ENCODE data around the gene ZNF668. TPM values are rescaled to one million over a fixed set of nuclear protein-coding genes. Genes with fewer than 3 reads are reported as not detected.

The ZNF668 gene
- total RNA-seq, 3 donors from 2014 or later (not counting 1 experiment from before 2014, with no cell fraction given) = 11.0 to 27.4 (median 22.6) TPM

DNA sequence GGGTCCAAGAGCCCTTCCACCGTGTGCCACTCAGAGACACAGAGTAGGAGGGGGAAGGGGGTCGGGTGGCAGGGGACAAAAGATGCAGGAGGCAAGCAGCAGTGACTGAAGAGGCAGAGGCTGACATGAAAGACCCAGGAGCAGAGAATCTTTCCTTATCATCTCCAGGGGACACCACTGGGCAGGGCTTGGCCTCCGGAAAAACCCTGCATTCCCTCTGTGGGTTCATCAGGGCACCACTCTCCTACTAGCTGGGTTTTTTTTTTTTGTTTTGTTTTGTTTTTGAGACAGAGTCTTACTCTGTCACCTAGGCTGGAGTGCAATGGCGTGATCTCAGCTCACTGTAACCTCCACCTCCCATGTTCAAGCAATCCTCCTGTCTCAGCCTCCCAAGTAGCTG, 42.8 kb downstream of the ZNF668 start:
- no peak overlapping the region for H3K4me3 ChIP-seq (ENCODE audit: low read length)
- H3K36me3 ChIP-seq (ENCODE audit: control insufficient read depth, insufficient read depth, low read length) = peaks cover 11% of the 10 kb centered on the region
- H3K27me3 Mint-ChIP-seq (ENCODE audit: low read depth in 2 of 2) = no peaks in the 10 kb centered on the region
- H3K4me1 ChIP-seq (ENCODE audit: control insufficient read depth, insufficient read depth, low read length) = peaks cover 20% of the 10 kb centered on the region
- H3K4me1 Mint-ChIP-seq = peaks cover 30 to 32% of the 10 kb centered on the region in 2 donors
- H3K27ac Mint-ChIP-seq = peak overlapping the region; percentile 95 to 99
- H3K36me3 Mint-ChIP-seq = no peaks in the 10 kb centered on the region
- ATAC-seq = no peak
- no peak overlapping the region for H3K4me3 Mint-ChIP-seq
- H3K27ac ChIP-seq (ENCODE audit: low read length) = no peak overlapping the region
- no peaks in the 10 kb centered on the region for H3K9me3 ChIP-seq (ENCODE audit: control insufficient read depth, insufficient read depth, low read length)
- TF ChIP-seq, protein P1, sequence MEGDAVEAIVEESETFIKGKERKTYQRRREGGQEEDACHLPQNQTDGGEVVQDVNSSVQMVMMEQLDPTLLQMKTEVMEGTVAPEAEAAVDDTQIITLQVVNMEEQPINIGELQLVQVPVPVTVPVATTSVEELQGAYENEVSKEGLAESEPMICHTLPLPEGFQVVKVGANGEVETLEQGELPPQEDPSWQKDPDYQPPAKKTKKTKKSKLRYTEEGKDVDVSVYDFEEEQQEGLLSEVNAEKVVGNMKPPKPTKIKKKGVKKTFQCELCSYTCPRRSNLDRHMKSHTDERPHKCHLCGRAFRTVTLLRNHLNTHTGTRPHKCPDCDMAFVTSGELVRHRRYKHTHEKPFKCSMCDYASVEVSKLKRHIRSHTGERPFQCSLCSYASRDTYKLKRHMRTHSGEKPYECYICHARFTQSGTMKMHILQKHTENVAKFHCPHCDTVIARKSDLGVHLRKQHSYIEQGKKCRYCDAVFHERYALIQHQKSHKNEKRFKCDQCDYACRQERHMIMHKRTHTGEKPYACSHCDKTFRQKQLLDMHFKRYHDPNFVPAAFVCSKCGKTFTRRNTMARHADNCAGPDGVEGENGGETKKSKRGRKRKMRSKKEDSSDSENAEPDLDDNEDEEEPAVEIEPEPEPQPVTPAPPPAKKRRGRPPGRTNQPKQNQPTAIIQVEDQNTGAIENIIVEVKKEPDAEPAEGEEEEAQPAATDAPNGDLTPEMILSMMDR (IDR thresholded peaks at IDR 0.05) = no peak
- intact Hi-C loops (cut with micrococcal nuclease) = loop anchor here (5.0 kb wide), 1 partner anchor 61 kb away; the partner anchor contains the start of gene VKORC1
- WGBS (ENCODE audit: insufficient coverage) = 94% methylated on average over 4 of the region's 4 CpGs
- H3K27me3 ChIP-seq (ENCODE audit: control insufficient read depth, insufficient read depth, low read length) = no peaks in the 10 kb centered on the region
- H3K9me3 Mint-ChIP-seq = no peaks in the 10 kb centered on the region
- DNase-seq = no peak

DNA sequence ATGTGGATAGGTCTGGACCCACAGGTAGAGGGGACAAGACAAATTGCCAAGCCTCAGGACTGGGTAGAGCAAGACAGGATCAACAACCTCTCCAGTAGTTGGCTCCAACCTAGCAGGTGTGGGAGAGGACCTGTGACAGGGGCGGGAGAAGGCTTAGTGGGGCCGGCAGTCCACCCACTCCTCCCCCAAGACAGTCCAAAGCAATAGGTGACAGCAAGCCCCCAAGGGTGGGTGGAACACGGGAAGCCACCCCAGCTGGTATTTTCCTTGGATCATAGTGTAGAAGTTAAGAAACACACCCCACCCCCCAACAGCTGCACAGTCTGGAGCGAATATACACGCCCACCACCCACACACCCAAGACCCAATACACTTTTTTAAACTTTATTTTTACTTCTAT, 44.8 kb downstream of the ZNF668 start:
- intact Hi-C loops (cut with micrococcal nuclease) = no loop called here
- Mint-ChIP-seq H3K4me3 (no peak overlapping the region), H3K36me3 (no peaks in the 10 kb centered on the region), H3K27me3 (ENCODE audit: low read depth in 2 of 2) (no peaks in the 10 kb centered on the region), H3K27ac (no peak overlapping the region), H3K4me1 (peaks cover 19 to 21% of the 10 kb centered on the region in 2 donors), H3K9me3 (no peaks in the 10 kb centered on the region)
- TF ChIP-seq, protein P1 (IDR thresholded peaks at IDR 0.05) = no peak
- no peaks in the 10 kb centered on the region for H3K36me3 ChIP-seq (ENCODE audit: control insufficient read depth, insufficient read depth, low read length)
- no peak for DNase-seq
- WGBS (ENCODE audit: insufficient coverage) = 90% methylated on average over 2 of the region's 5 CpGs
- H3K27me3 ChIP-seq (ENCODE audit: control insufficient read depth, insufficient read depth, low read length) = no peaks in the 10 kb centered on the region
- no peaks in the 10 kb centered on the region for H3K9me3 ChIP-seq (ENCODE audit: control insufficient read depth, insufficient read depth, low read length)
- no peak for ATAC-seq
- H3K4me3 ChIP-seq (ENCODE audit: low read length) = no peak overlapping the region
- H3K27ac ChIP-seq (ENCODE audit: low read length) = no peak overlapping the region
- peaks cover 16% of the 10 kb centered on the region for H3K4me1 ChIP-seq (ENCODE audit: control insufficient read depth, insufficient read depth, low read length)

DNA sequence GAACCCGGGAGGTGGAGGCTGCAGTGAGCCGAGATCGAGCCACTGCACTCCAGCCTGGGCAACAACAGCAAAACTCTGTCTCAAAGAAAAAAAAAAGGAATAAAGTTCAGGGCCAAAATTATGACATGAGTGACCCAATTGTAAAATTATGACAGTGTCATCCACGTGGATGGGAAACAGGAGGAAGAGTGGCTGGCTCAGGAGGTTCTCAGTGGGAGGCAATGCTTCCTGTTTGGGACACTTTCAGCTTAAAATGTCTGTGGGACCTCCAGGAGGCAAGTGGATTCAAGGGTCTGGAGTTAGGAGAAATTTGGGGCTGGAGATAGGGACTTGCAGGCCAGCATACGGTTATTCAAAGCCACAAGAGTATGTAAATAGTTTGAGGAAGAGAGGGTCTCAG, 48.7 kb downstream of the ZNF668 start:
- Mint-ChIP-seq H3K36me3 (no peaks in the 10 kb centered on the region), H3K4me3 (peak overlapping the region; percentile 25), H3K27me3 (ENCODE audit: low read depth in 2 of 2) (no peaks in the 10 kb centered on the region), H3K27ac (peak overlapping the region in 1 of 2 donors; percentile 44), H3K9me3 (no peaks in the 10 kb centered on the region), H3K4me1 (no peaks in the 10 kb centered on the region)
- no peaks in the 10 kb centered on the region for H3K27me3 ChIP-seq (ENCODE audit: control insufficient read depth, insufficient read depth, low read length)
- WGBS (ENCODE audit: insufficient coverage) = 90% methylated on average over 5 of the region's 5 CpGs
- H3K9me3 ChIP-seq (ENCODE audit: control insufficient read depth, insufficient read depth, low read length) = no peaks in the 10 kb centered on the region
- no peaks in the 10 kb centered on the region for H3K36me3 ChIP-seq (ENCODE audit: control insufficient read depth, insufficient read depth, low read length)
- no peaks in the 10 kb centered on the region for H3K4me1 ChIP-seq (ENCODE audit: control insufficient read depth, insufficient read depth, low read length)
- TF ChIP-seq, protein P1 (IDR thresholded peaks at IDR 0.05) = no peak
- no peak overlapping the region for H3K27ac ChIP-seq (ENCODE audit: low read length)
- ATAC-seq = no peak
- DNase-seq = no peak
- intact Hi-C loops (cut with micrococcal nuclease) = no loop called here
- H3K4me3 ChIP-seq (ENCODE audit: low read length) = no peak overlapping the region

DNA sequence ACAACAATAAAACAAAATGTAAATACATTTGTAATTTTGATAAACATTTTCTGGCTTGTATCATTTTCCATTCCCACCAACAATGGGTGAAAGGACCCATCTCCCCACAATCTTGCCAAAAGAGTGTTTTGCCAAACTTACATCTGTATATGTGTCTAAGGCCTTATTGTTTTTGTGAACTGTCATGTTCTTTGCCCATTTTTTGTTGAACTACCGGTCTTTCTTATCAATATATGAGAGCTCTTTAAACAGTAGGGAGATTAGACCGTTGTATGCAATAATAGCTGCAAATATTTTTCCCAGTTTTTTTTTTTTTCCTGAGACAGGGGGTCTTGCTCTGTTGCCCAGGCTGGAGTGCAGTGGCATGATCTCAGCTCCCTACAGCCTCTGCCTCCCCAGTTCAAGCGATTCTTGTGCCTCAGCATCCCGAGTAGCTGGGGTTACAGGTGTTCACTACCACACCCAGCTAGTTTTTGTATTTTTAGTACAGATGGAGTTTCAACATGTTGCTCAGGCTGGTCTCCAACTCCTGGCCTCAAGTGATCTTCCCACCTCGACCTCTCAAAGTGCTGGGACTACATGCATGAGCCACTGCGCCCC, 50.3 kb downstream of the ZNF668 start:
- H3K4me1 ChIP-seq (ENCODE audit: control insufficient read depth, insufficient read depth, low read length) = no peaks in the 10 kb centered on the region
- H3K36me3 ChIP-seq (ENCODE audit: control insufficient read depth, insufficient read depth, low read length) = no peaks in the 10 kb centered on the region
- no peaks in the 10 kb centered on the region for H3K4me1 Mint-ChIP-seq
- H3K36me3 Mint-ChIP-seq = no peaks in the 10 kb centered on the region
- no peaks in the 10 kb centered on the region for H3K27me3 ChIP-seq (ENCODE audit: control insufficient read depth, insufficient read depth, low read length)
- TF ChIP-seq, protein P1 (IDR thresholded peaks at IDR 0.05) = no peak
- WGBS (ENCODE audit: insufficient coverage) = 82% methylated on average over 3 of the region's 6 CpGs
- intact Hi-C loops (cut with micrococcal nuclease) = no loop called here
- no peak for DNase-seq
- no peak overlapping the region for H3K4me3 Mint-ChIP-seq
- no peak overlapping the region for H3K4me3 ChIP-seq (ENCODE audit: low read length)
- no peaks in the 10 kb centered on the region for H3K9me3 Mint-ChIP-seq
- H3K9me3 ChIP-seq (ENCODE audit: control insufficient read depth, insufficient read depth, low read length) = no peaks in the 10 kb centered on the region
- no peak for ATAC-seq
- no peak overlapping the region for H3K27ac Mint-ChIP-seq
- H3K27ac ChIP-seq (ENCODE audit: low read length) = no peak overlapping the region
- H3K27me3 Mint-ChIP-seq (ENCODE audit: low read depth in 2 of 2) = no peaks in the 10 kb centered on the region
